GM19193 (cell line): ENCODE measurements around the gene IWS1.

Experiments used
- POLR2A ChIP-seq: IDR thresholded peaks from 4 replicates; pipeline ENCODE4 v1.6.1; 2011; ENCODE audit not compliant: insufficient read depth, insufficient read length; ENCODE audit errors: extremely low read depth

The IWS1 gene

GRCh38 chr2:127486247-127487058 is 39.8 kb downstream of the IWS1 start:
- no peak for TF ChIP-seq POLR2A

DNA sequence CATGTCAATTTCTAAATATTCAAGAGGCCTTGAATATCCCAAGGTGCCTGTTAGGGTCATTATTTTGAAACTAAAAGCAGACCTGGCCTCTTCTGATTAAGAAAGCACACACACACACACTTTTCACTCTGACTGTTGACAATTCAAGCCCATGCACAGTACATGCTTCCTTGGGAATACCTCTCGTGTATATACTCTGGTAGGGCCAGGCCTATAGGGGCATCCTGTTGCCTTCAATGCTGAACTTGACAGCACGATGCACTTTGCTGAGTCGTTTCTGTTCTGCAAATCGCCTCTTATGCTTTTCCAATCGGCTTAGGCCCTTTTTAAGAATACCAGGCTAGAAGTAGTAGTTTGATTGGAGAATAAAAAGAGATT is 40.6 kb downstream of the IWS1 start:
- TF ChIP-seq POLR2A = no peak

GRCh38 chr2:127485051-127485693 is 41.1 kb downstream of the IWS1 start:
- TF ChIP-seq POLR2A = no peak

DNA sequence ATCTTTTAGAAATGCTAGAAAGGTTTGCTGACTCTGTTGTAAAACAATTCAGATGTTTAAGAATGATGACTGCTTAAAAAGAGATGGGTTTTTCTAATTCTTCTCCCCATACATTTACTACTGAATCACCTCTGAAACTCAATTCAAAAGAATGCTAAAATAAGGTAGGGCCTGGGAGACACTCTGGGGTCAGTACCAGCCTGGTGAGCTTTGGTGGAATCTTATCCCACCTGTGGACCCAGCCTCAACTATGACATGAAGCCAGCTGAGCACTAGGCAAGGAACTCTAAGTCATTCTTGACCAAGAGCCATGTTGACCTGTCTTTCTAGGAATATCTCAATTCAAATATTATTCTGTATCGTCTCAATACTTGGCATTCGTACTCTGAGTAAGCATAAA is 44.3 kb downstream of the IWS1 start:
- no peak for TF ChIP-seq POLR2A

- TF ChIP-seq POLR2A = no peak
These were observed 46.2 kb downstream of the IWS1 start for GRCh38 chr2:127479866-127480743.

- no peak for TF ChIP-seq POLR2A
These were observed 47.0 kb downstream of the IWS1 start for GRCh38 chr2:127479219-127479825.

- no peak for TF ChIP-seq POLR2A
These were observed 50.5 kb downstream of the IWS1 start for GRCh38 chr2:127475788-127476187.

- no peak for TF ChIP-seq POLR2A
These were observed 54.0 kb downstream of the IWS1 start for GRCh38 chr2:127472268-127472667.

DNA sequence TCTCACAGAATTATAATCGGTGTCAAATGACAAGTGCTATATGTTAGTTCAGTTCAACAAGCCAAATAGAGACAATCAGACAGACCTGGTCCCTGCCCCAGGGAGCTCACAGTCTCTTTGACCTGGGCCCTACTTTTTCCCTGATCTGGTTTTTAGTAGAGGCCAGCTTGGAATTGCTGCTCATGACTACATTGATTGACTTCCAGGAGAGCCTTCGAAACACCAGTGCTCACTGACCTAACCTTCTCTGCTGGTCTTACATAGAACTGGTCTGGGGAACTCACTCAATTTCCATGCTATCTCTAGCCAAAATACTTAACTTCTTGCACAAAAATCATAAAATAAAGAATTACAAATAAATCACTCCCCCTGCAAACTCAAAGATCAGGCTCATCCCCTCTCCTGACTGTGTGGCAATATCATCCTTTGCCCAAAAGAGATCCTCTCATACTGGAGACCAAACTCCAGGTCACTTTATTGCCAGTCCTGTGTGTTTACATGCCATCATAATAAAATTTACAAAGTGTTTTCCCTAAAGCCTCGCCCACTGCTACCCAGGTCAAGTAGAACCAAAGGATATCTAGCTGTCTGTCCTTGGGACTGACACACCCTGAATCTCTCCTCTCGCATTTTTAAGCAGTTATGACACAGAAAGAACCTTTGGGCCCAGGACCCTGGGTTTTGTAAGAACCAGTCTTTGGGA is 54.9 kb downstream of the IWS1 start:
- no peak for TF ChIP-seq POLR2A

- TF ChIP-seq POLR2A = no peak
These were observed 56.3 kb downstream of the IWS1 start for GRCh38 chr2:127469974-127470373.

GRCh38 chr2:127469051-127469450 is 57.2 kb downstream of the IWS1 start:
- no peak for TF ChIP-seq POLR2A

DNA sequence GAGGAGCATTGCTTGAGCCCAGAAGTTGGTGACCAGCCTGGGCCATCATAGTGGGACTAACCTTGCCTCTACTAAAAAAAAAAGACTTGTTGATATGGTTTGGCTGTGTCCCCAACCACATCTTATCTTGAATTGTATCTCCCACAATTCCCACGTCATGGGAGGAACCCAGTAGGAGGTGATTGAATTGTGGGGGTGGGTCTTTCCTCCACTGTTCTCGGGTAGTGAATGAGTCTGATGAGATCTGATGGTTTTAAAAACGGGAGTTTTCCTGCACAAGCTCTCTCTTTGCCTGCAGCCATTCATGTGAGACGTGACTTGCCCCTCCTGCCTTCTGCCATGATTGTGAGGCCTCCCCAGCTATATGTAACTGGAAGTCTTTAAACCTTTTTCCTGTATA is 61.0 kb downstream of the IWS1 start:
- no peak for TF ChIP-seq POLR2A

DNA sequence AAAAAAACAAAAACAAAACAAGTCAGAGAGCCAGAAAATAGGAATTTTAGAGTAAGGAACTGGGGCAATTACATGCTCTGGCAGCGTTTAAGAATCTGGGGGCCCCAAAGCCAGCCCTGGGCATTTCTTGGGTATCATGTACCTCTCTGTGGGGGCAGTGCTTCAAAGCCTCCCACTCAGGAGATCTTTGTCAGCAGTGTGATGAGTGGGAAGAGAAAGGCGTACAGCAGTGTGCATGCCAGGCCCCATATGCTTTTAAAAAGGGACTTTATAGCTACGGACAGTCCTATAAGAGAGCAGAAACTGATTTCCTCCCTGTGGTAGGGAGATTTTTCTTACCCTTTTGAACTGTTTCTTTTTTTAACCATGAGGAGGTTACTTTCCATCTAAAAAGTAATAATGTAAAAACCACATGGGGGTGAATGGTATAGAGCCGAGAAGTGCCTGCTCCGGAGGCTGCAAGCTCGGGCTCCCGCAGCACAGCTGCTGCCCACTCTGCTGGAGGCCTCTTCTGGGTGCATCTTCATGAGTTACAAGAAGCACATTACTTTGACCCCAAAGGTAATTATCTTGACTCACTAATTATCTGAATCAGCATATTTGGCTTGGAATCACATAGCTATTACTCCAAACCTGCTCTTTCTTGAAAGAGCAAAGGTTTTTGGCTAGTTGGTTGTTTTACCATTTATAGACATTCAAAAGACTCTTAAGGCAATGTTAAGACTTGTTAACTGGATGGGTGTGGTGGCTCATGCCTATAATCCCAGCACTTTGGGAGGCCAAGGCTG is 61.6 kb downstream of the IWS1 start:
- TF ChIP-seq POLR2A = no peak
